DMS114 treated with DMSO at 0.1 percent for 48 hours (cell line): ENCODE measurements around the gene MAD1L1.

ENCODE experiments used
- DNase-seq: peaks from one replicate; lab custom pipeline; 2025; ENCODE audit not compliant: unreplicated experiment; lab: John Stamatoyannopoulos, UW

The MAD1L1 gene

GRCh38 chr7:2090526-2091520 lies 141.9 kb downstream of the MAD1L1 start:
- DNase-seq = no peak

DNA sequence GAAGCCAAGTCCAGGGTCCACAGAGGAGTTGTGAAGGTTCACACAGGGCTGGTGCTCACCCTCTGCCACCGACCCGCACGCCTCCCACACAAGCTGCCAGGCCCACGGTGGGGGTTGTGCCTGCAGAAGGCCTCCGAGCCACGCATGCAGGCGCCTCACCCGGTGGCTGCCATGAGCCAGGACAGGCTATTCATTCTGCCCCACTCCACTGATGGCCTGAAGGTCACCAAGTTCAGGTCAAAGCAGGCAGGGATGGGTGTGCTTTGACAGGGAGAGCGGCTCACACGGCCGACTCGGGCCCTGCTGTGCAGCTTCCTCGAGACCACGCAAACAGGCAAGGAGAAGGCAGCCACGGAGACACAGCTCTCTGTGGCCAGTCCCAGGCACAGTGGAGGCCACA lies 143.9 kb downstream of the MAD1L1 start:
- no peak for DNase-seq

GRCh38 chr7:2087744-2088143 lies 145.0 kb downstream of the MAD1L1 start:
- DNase-seq = no peak

GRCh38 chr7:2086229-2086628 lies 146.5 kb downstream of the MAD1L1 start:
- no peak for DNase-seq

DNA sequence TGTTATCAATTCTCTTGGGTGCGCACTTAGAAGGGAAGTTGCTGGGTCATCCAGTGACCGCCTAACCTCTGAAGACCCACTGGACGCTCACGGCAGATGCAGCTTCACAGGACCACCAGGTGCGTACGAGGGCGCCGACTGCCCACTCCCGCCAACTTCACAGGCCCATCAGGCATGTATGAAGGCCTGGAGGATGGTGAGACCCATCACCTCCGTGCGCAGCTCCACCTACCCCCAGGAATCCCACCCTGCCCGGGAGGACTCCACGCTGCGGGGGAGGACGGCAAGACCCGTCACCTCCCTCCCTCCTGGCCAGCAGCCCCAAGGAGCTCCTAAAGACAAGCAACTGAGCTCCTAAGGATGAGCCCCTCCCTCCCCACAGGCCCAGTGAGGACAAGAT lies 146.9 kb downstream of the MAD1L1 start:
- DNase-seq = no peak

- no peak for DNase-seq
Measured at GRCh38 chr7:2084781-2085505, 147.8 kb downstream of the MAD1L1 start.

DNA sequence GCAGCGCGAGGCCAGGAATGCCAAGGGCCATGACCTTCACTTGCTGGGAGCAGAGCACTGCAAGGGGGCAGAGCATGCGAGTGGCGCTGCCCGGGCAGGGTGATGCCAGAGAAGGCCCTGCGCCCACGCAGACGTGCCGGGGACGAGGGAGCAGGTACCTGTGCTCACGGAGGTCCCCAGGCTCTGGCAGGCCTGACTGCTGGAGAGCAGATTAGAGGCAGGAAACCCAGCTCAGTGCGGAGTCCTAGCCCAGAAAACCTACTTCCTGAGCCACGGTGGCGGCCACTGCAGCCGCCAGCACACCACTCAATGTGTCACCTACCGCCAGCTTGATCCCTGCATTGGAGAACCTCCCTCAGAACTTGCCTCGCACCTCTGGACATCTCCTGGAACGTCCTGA lies 148.4 kb downstream of the MAD1L1 start:
- DNase-seq = no peak

- DNase-seq = no peak
Measured at GRCh38 chr7:2083362-2083761, 149.4 kb downstream of the MAD1L1 start.

DNA sequence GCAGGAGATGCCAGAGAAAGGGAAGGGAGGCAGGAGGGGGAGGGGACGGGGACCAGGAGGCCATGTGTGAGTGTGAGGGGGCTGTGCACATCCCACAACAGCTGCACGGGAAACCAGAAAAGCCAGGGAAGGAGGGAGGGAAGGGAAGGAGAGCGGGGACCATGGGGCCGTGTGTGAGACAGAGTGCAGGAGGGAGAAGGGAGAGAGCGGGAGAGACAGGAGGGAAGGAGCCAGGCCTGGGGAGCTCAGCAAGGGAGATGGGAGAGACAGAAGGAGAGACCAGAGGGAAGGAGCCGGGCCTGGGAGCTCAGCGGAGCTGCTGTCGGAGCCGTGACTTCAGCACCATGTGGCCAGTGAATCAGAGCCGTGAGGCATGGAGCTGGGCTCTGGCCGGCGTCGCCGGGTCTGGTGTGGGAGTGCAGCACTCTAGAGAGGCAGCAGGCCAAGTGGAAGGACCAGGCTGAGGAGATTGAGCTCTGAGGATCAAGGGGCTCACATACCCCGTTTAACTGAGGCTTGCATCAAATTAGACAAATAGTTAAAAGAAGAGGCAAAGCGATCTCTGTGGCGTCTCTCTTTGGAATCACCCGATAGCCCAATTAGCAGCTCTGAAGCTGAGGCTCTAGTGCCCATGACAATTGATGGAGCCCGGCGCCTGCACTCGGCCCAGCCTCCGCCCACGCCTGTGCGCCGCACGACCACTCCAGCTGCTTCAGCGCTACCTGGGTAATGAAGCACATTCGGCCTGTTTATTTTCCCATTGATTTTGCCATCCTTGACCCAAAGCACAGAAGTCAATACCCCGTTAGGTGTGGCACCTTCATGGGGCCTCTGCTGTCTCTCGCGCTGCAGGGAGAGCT lies 150.4 kb downstream of the MAD1L1 start:
- no peak for DNase-seq

GRCh38 chr7:2081526-2082135 lies 151.1 kb downstream of the MAD1L1 start:
- DNase-seq = no peak

DNA sequence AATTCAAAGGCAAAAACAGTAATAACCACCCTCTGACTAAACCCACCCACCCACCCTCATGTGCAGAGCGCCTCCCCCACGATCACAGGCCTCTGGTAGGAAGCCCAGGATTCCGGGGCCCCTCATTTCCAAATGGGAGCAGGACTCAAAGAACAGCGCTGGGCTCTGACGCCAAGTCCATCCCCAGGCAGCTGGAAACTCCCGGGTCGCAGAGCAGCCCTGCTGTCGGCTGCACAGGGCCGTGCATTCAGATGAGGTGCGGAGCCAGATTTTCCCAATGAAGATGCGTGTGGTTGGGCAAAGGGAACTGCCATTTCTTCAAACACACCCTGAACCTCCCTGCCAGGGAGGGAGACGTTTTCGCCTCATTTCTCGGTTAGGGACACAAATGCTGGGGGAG lies 152.3 kb downstream of the MAD1L1 start:
- DNase-seq = no peak

- DNase-seq = no peak
Measured at GRCh38 chr7:2080060-2080387, 152.7 kb downstream of the MAD1L1 start.

GRCh38 chr7:2079332-2080059 lies 153.2 kb downstream of the MAD1L1 start:
- DNase-seq = no peak

- DNase-seq = no peak
Measured at GRCh38 chr7:2078899-2079298, 153.8 kb downstream of the MAD1L1 start.

DNA sequence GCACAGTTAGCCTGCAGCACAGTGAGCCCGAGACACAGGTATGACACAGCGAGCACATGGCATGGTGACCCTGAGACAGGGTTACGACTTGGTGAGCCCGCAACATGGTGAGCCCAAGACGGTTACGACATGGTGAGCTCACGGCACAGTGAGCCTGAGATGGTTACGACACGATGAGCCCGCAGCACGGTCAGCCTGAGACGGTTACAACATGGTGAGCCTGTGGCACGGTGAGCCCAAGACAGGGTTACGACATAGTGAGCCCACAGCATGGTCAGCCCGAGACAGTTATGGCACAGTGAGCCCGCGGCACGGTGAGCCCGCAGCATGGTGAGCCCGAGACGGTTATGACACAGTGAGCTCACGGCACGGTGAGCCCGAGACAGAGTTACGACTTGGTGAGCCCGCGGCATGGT lies 156.1 kb downstream of the MAD1L1 start:
- no peak for DNase-seq

- no peak for DNase-seq
Measured at GRCh38 chr7:2075811-2076210, 156.9 kb downstream of the MAD1L1 start.

DNA sequence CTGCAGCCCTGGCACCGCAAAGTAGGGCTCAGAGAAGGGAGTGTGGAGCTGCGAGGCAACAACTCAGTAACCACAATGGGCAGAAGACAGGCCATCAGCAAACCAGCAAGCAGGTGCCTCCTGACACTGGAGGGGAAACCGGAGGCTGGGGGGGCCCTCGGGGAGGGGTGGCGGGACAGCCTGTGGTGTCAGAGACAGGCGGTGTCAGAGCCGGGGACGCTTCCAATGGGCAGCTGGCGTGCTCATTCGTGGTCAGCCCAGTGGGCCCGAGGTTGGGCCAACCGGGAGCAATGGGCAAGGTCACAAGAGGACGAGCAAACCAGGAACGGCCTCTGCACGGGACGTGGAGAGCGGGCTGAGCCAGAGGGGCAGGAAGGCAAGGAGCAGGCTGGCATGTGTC lies 158.1 kb downstream of the MAD1L1 start:
- no peak for DNase-seq

DNA sequence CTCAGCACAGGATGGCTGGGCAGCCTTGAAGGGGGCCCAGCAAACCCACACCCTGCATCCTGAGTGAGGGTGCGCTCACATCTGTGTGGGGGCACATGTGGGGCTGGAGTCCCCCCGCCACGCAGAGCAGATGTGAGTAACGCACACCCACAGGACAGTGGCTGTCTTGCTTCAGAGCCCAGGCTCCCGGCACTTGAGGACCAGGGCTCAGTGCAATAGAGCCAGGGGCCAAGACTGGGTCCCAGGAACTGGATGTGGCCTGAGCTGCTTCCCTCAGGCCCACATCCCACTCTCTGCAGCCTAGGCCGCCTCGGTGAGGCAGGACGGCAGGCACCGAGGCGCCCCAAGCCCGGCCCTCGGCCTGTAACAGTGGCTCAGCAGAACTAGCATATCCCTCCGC lies 159.9 kb downstream of the MAD1L1 start:
- no peak for DNase-seq

GRCh38 chr7:2072042-2072441 lies 160.7 kb downstream of the MAD1L1 start:
- no peak for DNase-seq

- no peak for DNase-seq
Measured at GRCh38 chr7:2071133-2071832, 161.5 kb downstream of the MAD1L1 start.
